MM.1S (cell line): ENCODE data around the gene CBX6.

Experiments
- EZH2 ChIP-seq: fragments of 300-600 bp; sonication (generic); optimal IDR thresholded peaks from 2 replicates; pipeline ENCODE3; 2017; ENCODE audit warnings: low read depth, mild to moderate bottlenecking, antibody characterized with exemption, low read length, mixed read lengths
- TF ChIP-seq, protein P1 (sequence below): fragments of 300-600 bp; sonication (generic); IDR thresholded peaks from 2 replicates; pipeline ENCODE4 v1.5.1; 2016; ENCODE audit warnings: antibody characterized with exemption, low read length, mixed read lengths

DNA sequence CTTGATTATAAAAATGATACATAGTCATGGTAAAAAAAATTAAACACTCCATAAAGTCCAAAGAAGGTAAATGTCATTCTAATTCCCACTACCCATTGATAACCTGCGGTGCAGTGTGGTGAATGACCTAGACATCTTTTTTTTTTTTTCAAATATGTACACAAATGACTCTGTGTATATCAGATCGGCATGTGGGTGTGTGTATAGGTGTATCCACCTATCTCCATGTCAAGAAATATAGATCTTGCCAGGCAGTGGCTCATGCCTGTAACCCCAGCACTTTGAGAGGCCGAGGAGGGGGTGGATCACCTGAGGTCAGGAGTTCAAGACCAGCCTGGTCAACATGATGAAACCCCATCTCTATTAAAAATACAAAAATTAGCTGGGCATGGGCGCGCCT, 18.4 kb upstream of the CBX6 start:
- TF ChIP-seq, protein P1, sequence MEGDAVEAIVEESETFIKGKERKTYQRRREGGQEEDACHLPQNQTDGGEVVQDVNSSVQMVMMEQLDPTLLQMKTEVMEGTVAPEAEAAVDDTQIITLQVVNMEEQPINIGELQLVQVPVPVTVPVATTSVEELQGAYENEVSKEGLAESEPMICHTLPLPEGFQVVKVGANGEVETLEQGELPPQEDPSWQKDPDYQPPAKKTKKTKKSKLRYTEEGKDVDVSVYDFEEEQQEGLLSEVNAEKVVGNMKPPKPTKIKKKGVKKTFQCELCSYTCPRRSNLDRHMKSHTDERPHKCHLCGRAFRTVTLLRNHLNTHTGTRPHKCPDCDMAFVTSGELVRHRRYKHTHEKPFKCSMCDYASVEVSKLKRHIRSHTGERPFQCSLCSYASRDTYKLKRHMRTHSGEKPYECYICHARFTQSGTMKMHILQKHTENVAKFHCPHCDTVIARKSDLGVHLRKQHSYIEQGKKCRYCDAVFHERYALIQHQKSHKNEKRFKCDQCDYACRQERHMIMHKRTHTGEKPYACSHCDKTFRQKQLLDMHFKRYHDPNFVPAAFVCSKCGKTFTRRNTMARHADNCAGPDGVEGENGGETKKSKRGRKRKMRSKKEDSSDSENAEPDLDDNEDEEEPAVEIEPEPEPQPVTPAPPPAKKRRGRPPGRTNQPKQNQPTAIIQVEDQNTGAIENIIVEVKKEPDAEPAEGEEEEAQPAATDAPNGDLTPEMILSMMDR, result no peak
- TF ChIP-seq EZH2, result no peak
